GM18511 (cell line): Measurements from ENCODE around the gene CYP20A1.
A peak's percentile ranks its signal among the peaks of the same experiment; 100 is the strongest.
"Not testable (repeated sequence)": the region's sequence is repeated elsewhere in the genome, so short reads cannot be mapped to it uniquely, and the experiment has no call there.

ENCODE experiments used
- ATAC-seq: cut with Tn5 transposase; IDR thresholded peaks from one replicate; pipeline ENCODE4 v1.9.1; 2021; ENCODE audit warnings: mild to moderate bottlenecking, moderate library complexity; ENCODE audit not compliant: unreplicated experiment

Gene CYP20A1

GRCh38 chr2:203238704-203239526, at the start of gene CYP20A1:
TSS of gene CYP20A1 (plus strand) at chr2:203239018. CDS start at chr2:203239063, 45 bp downstream.
- ATAC-seq: peak; percentile 90

GRCh38 chr2:203190547-203190946, 48.3 kb upstream of the CYP20A1 start:
- not testable (repeated sequence) for ATAC-seq

GRCh38 chr2:203191026-203191425, 47.8 kb upstream of the CYP20A1 start:
- ATAC-seq: not testable (repeated sequence)

DNA sequence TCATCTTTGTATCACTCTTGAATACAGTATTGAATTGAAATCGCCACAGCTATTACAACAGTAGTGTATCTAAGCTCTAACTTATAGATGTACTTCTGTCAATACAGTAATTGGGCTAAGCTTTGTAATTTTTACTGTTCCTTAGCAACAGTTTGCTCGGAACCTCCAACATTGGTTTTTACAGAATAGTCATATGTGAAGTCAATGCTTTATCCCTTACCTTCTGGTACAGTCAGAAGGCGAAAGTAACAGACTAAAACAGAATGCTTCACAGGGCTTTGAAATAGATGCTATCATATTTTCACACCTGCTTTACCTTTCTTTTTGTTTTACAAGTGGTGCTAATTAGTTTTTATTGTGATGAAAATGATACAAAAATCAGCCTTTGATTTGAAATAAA, 46.9 kb upstream of the CYP20A1 start:
- no peak for ATAC-seq

- ATAC-seq: no peak
These were observed 43.3 kb upstream of the CYP20A1 start for GRCh38 chr2:203195331-203196036.

- ATAC-seq: no peak
These were observed 38.0 kb upstream of the CYP20A1 start for GRCh38 chr2:203200866-203201265.

- ATAC-seq: no peak
These were observed 37.4 kb upstream of the CYP20A1 start for GRCh38 chr2:203201426-203201825.

DNA sequence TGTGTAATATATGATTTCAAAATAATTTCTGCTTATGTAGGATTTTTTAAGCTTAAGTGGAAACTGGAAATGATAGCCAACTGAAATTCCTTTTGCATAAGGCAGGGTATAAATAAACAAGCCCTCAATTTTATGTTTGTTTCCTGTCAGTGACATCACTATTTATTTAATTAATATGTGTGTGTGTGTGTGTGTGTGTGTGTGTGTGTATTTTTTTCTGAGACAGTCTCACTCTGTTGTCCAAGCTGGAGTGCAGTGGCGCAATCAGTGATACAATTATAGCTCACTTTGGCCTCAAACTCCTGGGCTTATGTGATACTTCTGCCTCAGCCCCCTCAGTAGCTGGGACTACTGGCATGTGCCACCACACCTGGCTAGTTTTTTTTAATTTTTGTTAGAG, 29.3 kb upstream of the CYP20A1 start:
- no peak for ATAC-seq

- ATAC-seq: peak; percentile 71
These were observed 13.3 kb upstream of the CYP20A1 start for GRCh38 chr2:203225423-203226039.

- not testable (repeated sequence) for ATAC-seq
These were observed 9.1 kb upstream of the CYP20A1 start for GRCh38 chr2:203229674-203230073.

DNA sequence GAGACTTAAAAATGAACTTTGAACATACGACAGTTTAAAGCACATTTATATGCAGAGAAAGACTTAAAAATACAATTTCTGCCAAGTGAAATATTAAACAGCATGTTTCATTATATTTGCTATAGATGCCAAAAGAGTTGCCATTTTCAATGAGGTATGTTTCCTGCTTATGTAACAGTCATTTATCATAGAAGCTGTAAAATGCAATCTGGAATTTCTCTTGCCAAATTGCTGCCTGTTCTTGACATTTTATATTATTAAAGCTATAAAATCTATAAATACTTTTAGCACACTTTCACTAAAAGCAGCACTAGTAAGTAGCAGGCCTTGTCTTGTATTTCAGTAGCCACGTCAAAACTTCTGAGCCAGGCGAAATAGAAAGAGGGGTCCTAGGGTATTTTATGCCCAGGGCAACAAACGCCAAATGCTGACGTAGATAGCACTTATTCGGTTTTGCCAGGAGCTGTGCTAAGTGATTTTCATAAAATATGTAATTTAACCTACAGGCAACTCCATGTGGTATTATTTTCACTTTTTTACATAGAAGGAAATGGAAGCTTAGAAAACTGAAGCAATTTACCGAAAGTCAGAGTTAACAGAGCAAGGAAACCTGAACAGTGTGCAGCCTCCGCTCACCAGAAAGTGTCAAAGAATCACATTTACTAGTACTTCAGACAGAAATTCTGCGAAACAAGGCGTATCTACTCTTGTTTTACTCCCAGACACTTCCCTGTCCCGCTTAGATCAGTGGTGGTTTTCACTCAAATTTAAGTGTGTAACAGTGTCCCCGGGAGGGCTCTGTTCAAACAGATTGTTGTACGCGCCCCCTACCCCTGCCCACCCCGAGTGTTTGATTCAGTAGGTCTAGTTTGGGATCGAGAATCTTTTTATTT, 1.2 kb upstream of the CYP20A1 start:
- no peak for ATAC-seq

GRCh38 chr2:203238292-203238703, 520 bp upstream of the CYP20A1 start:
- ATAC-seq: peak; percentile 0

GRCh38 chr2:203240491-203240890, 1.7 kb downstream of the CYP20A1 start:
- ATAC-seq: no peak

GRCh38 chr2:203242518-203242917, 3.7 kb downstream of the CYP20A1 start:
- ATAC-seq: no peak

GRCh38 chr2:203246646-203247045, 7.8 kb downstream of the CYP20A1 start:
- ATAC-seq: no peak

GRCh38 chr2:203252818-203253217, 14.0 kb downstream of the CYP20A1 start:
- ATAC-seq: no peak

GRCh38 chr2:203253422-203254095, 14.7 kb downstream of the CYP20A1 start:
- ATAC-seq: not testable (repeated sequence)

DNA sequence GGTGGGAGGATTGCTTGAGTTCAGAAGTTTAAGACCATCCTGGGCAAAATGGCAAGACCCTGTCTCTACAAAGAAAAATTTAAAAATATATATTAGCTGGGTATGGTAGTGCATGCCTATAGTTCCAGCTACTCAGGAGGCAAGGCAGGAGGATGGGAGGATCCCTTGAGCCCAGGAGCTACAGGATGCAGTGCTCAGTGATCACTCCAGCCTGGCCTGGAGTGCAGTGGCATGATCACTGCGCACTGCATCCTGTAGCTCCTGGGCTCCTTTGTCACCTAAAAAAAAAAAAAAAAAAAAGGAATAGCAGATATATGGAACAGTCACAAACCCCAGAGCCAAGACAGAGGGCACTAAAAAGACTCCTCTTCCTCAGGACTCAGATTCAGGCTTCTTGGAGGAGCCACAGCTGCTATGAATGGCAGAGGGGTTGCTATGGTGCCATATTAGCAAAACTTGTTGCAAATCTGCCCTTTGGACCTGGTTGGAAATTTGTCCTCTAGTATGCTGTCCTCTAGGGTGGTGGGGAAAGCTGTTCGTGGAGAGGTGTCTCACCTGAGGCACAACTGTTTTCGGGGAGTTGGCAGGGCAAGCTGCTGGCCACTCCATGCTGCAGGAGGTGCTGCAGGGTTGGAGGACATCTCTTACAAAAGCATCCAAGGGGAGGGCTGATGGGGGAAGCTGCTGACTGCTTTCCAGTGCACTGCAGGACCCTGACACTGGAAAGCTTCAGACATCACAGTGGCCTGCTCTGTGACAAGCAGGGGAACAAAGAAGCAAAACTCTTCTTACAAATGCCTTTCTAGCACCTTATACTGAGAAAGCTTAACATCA, 22.7 kb downstream of the CYP20A1 start:
- ATAC-seq: no peak

DNA sequence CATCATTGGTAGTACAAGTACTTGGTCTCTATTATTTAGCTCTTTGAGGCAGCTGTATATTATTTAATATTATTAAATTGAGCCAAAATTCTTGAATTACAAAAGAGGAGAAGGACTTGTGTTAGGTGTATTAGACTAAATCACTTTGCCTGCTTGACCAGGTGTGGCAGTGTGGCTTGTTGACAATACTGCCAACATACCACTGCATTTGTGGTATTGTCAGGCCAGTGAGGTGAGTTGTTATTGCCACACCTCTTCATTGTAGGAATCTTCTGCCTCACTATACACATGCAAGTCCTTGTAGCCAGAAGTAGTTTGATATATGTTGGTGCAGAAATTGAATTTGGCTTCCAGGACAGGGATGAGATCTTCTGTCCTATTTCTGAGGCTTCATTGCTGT, 40.5 kb downstream of the CYP20A1 start:
- no peak for ATAC-seq
